ENCODE data around the gene CD302.
"Not testable (repeated sequence)": the region's sequence is repeated elsewhere in the genome, so short reads cannot be mapped to it uniquely, and the experiment has no call there.

Gene CD302

GRCh38 chr2:159748089-159748488, 49.9 kb downstream of the CD302 start:
- no peak for DNase-seq (ENCODE audit: low read depth)

- not testable (repeated sequence) for DNase-seq (ENCODE audit: low read depth)
Observed at GRCh38 chr2:159745237-159745636, 52.8 kb downstream of the CD302 start.

- no peak for DNase-seq (ENCODE audit: low read depth)
Observed at GRCh38 chr2:159744363-159744762, 53.6 kb downstream of the CD302 start.

GRCh38 chr2:159742846-159743245, 55.2 kb downstream of the CD302 start:
- DNase-seq (ENCODE audit: low read depth), result no peak

- no peak for DNase-seq (ENCODE audit: low read depth)
Observed at GRCh38 chr2:159738509-159739390, 59.3 kb downstream of the CD302 start.

- no peak for DNase-seq (ENCODE audit: low read depth)
Observed at GRCh38 chr2:159737917-159738296, 60.1 kb downstream of the CD302 start.

GRCh38 chr2:159737292-159737916, 60.6 kb downstream of the CD302 start:
- no peak for DNase-seq (ENCODE audit: low read depth)

GRCh38 chr2:159736048-159736447, 62.0 kb downstream of the CD302 start:
- DNase-seq (ENCODE audit: low read depth), result no peak

GRCh38 chr2:159735648-159736047, 62.4 kb downstream of the CD302 start:
- DNase-seq (ENCODE audit: low read depth), result no peak

GRCh38 chr2:159728629-159729028, 69.4 kb downstream of the CD302 start:
- DNase-seq (ENCODE audit: low read depth), result no peak

- no peak for DNase-seq (ENCODE audit: low read depth)
Observed at GRCh38 chr2:159725713-159726112, 72.3 kb downstream of the CD302 start.

- not testable (repeated sequence) for DNase-seq (ENCODE audit: low read depth)
Observed at GRCh38 chr2:159724795-159725572, 73.0 kb downstream of the CD302 start.

- DNase-seq (ENCODE audit: low read depth), result no peak
Observed at GRCh38 chr2:159722580-159722979, 75.4 kb downstream of the CD302 start.

GRCh38 chr2:159720676-159721075, 77.3 kb downstream of the CD302 start:
- DNase-seq (ENCODE audit: low read depth), result no peak
